GF-D8 (cell line): Measurements from ENCODE around the gene ZNF160.
"Not testable (repeated sequence)": the region's sequence is repeated elsewhere in the genome, so short reads cannot be mapped to it uniquely, and the experiment has no call there.

Experiments used
- DNase-seq: peaks from one replicate; lab custom pipeline; 2025; lab: John Stamatoyannopoulos, UW

ZNF160 gene

DNA sequence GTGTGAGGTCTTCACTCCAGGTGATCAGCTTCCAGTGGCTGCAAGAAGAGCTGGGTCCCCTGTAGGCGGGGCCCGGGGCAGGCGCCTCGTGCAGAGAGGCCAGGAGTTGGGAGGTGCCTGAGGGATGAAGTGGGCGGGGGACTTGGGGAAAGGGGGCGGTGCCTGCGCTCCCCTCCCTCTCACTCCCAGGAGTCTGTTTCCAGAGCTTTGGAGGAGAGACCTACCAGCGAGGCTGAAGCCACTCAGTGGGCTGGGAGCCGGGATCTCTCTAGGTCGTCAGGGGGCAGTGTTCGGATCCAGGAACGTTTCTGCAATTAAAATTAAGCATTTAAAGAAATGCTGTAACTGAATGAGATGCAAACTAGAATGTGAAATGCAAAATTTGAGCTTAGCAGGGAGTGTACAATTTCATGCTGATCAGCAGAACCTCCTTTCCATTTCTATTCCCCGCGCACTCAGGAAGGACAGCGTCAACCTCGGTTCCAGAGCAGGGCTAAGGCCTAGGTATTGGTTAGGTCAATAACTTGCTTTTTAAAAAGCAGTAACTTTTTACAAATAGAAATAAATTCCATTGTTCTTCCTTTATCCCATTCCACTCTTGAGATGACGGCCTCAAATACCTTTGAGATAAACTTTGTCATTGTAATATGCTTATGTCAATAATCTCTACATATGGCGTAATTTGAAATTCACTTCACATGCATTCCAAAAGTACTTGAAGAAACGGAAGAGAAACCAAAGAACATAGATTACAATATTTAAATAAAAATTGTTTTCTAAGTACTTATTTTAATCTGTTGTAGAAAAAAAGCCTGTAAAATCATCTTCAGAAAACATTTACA lies 11.6 kb downstream of the ZNF160 start:
- no peak for DNase-seq

DNA sequence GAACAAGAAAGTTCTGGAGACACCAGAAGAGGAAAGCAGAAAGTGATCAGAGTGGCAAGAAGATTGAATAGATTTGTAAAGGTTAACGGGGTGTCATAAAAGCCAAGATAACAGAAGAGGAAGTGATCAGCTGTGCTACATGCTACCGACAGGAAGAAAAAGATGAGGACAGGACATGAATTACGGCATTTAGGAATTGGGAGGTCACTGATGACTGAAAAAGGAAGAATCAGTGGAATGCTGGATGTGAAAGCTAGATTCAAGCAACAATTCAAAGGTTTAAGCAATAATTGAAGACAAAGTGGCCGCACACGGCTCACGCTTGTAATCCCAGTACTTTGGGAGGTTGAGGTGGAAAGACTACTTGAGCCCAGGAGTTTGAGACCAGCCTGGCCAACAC lies 15.1 kb downstream of the ZNF160 start:
- DNase-seq, result no peak

GRCh38 chr19:53086949-53087348 lies 16.3 kb downstream of the ZNF160 start:
- DNase-seq, result no peak

DNA sequence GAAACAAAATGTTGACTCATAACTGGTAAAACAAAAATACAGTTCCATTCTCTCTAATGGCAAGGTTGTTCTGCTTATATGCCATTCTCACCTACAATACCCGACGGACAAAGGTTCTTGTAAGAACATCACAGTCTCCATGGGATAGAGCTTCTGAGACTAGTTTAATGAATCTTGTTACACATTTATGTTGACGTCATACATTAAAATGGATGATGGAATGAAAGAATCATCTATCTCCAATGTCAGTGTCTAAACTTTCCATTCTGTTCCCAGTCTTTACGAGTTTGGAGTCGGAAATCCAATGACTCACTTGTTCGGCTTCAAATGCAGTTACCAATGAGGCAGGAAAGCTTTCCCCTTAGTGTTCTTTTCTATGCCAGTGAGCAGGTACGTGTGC lies 17.7 kb downstream of the ZNF160 start:
- no peak for DNase-seq

DNA sequence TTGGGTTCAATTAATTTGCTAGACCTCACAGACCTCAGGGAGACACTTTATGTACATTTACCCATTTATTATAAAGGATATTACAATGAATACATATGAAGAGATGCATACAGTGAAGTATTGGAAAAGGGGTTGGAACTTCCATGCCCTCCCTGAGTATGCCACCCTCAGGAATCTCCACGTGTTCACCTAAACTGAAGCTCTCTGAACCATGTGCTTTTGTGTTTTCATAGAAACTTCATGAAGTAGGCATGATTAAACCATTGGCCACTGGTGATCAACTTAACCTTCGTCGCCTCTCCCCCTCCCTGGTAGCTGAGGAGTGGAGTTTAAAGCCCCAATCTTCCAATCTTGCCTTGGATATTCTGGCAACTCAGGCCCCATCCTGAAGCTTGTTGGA lies 20.3 kb downstream of the ZNF160 start:
- DNase-seq, result no peak

DNA sequence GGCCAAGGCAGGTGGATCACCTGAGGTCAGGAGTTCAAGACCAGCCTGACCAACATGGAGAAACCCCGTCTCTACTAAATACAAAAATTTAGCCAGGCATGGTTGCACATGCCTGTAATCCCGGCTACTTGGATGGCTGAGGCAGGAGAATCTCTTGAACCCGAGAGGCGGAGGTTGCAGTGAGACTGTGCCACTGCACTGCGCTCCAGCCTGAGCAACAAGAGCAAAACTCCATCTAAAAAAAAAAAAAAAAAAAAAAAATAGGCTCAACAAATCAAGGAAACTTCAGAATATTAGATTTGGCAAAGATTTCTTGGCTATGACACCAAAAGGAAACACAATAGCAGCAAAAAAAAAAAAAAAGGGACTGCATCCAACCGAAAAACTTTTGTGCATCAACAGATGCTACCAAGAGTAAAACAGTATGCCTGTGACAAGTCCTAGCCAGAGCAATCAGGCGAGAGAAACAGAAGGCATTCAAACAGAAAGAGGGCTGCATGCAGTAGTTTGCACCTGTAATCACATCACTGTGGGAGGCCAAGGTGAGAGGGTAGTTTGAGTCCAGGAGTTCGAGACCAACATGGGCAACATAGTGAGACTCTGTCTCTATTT lies 23.8 kb downstream of the ZNF160 start:
- DNase-seq, result no peak

GRCh38 chr19:53078668-53079067 lies 24.6 kb downstream of the ZNF160 start:
- no peak for DNase-seq

DNA sequence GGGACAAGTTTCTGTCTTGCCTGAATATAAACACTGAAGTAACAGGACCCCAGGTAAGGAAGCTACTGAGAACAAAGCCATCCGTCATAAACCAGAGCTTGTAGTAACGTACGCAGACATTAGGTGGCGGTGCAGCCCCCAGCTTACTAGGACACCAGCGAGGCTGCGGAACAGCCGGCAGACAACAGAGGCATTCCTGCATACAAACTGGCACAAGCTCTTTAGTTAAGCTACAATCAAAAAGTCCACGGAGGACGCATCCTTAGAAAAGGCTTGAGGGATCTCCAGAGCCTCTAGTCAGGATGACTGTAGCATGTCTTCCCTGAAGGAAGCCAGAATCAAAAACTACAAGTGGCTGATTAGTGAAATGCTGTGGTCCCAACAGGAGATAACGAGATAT lies 26.2 kb downstream of the ZNF160 start:
- DNase-seq, result no peak

GRCh38 chr19:53068834-53069233 lies 34.4 kb downstream of the ZNF160 start:
- no peak for DNase-seq

DNA sequence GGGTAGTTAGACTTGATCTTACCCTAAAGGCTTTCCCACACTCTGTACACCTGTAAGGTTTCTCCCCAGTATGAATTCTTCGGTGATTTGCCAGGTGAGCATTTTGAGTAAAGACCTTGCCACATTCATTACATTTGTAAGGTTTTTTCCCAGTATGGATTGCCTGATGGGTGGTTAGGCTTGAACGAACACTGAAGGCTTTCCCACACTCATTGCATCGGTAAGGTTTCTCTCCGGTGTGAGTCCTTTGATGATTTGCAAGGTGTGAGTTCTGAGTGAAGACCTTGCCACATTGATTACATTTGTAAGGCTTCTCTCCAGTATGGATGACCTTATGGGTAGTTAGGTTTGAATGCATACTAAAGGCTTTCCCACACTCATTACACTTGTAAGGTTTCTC lies 35.0 kb downstream of the ZNF160 start:
- DNase-seq, result no peak

DNA sequence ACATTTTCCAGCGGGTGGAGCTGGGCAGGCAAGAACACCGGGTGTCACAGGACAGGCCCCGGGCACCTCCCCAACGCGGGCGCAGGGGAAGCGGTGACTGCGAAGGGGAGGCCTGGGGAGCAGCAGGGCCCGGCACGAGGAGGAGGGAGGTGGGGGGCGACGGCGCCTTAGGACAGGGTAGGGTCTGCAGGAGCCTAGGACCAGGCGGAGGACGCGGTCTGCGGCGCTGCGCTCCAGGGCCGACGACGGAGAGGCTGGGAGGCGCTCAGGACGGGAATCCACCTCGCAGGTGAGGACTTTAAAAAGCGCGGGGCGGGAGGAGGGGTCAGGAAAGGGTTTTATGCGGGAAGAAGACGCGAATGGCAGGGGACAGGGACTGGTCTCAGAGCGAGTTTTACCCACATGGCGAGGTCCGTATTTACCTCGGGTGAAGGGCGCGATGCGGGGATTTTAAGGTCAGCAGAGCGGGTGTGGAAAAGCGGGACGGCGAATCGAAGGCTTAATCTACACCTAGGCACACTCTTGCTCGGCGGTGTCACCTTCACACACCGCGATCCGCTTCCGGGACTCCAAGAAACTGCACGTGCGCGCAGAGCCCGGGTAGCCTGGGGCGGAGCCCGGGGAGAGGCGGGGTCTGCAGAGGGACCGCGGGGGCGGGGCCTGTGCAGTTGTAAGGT lies 45.2 kb downstream of the ZNF160 start:
- DNase-seq, result no peak

DNA sequence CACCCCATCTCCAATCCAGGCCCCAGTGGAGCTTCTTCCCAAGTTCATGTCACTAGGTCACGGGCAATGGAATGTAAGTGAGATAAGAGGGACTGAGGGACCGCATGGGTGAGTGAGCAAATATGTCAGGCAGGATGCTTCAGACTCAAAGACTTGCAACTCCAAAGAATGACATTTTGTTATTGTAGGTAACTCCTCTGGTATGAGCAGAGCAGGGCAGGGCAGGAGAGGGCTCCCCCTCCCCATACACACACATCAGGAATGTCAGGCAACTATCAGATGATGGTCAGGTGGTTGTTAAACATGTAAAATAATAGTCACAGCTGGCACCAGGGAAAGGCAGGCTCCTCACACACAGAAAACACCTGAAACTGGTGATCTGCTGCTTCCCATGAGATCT lies 48.1 kb downstream of the ZNF160 start:
- DNase-seq, result no peak

DNA sequence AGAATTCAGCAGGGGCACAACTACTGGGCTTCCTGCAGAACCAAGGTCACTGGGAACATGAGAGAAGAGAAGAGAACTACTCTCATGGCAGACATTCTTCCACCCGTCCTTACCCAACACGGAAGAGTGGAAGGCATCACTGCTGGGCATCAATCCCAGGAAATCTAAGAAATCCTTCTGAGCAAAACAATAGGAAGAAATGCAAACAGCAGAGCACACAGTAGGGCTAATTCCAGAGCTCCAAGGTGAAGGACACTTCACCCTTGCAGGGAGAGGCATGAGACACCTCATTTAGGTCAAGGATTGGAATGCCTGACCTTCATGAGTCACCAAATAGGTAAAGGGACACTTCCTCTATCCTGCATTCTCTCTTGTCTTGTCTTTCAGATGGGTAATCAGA lies 55.8 kb downstream of the ZNF160 start:
- DNase-seq, result no peak

GRCh38 chr19:53045536-53045935 lies 57.7 kb downstream of the ZNF160 start:
- DNase-seq, result no peak

GRCh38 chr19:53041366-53041765 lies 61.9 kb downstream of the ZNF160 start:
- DNase-seq, result no peak

GRCh38 chr19:53037101-53038097 lies 65.8 kb downstream of the ZNF160 start:
- no peak for DNase-seq

DNA sequence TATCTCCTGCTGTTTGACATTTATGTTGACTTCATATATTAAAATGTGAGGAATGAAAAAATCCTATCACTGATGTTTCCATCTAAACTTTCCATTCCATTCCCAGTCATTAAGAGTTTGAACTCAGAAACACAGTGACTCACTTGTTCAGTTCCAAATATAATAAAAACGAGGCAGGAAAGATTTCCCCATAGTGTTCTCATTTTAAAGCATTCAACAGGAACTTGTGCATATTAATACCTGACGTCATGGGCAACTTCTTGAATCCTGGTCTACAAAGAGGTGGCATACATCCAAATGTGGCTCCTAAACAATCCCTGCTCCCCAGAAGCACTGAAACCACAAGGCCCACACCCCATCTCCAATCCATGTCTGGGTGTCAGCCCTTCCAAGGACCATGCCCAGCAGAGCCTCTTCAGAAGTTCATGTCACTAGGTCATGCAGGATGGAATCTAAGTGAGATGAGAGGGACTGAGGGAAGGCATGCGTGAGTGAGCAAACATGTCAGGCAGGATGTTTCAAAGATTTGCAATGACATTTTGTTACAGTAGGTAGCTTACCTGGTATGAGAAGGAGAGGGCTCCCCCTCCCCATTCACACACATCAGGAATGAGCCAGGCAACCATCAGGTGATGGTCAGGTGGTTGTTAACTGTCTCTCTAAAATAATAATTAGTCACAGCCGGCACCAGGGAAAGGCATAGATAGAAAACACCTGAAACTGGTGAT lies 68.1 kb downstream of the ZNF160 start:
- no peak for DNase-seq

GRCh38 chr19:53034054-53034453 lies 69.2 kb downstream of the ZNF160 start:
- DNase-seq, result no peak

- not testable (repeated sequence) for DNase-seq
Measured at GRCh38 chr19:53028306-53028705, 74.9 kb downstream of the ZNF160 start.

DNA sequence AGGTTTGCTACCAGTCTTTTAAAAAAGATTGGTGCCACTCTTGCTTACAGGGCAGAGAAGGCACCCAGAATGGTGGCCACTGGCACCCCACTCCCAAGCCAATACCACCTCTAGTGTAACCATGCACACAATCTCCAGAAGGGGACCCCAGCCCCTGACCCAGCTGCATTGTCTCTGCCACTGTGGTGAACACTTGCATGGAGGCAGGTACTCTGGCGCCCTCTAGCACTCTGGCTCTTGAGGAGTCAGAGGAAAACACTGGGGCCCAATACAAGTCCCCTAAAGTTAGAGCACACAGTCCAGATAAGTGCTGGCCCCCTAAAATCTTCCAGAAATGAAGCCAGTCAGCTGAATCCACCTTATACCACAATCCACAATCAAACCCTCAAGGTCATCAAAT lies 83.5 kb downstream of the ZNF160 start:
- no peak for DNase-seq
